ENCODE results near the gene TMEM52. TPM values are rescaled to one million over a fixed set of nuclear protein-coding genes. Genes with fewer than 3 reads are reported as not detected.

TMEM52 gene
- total RNA-seq, 1 donor from 2014 or later = 0.51 TPM

DNA sequence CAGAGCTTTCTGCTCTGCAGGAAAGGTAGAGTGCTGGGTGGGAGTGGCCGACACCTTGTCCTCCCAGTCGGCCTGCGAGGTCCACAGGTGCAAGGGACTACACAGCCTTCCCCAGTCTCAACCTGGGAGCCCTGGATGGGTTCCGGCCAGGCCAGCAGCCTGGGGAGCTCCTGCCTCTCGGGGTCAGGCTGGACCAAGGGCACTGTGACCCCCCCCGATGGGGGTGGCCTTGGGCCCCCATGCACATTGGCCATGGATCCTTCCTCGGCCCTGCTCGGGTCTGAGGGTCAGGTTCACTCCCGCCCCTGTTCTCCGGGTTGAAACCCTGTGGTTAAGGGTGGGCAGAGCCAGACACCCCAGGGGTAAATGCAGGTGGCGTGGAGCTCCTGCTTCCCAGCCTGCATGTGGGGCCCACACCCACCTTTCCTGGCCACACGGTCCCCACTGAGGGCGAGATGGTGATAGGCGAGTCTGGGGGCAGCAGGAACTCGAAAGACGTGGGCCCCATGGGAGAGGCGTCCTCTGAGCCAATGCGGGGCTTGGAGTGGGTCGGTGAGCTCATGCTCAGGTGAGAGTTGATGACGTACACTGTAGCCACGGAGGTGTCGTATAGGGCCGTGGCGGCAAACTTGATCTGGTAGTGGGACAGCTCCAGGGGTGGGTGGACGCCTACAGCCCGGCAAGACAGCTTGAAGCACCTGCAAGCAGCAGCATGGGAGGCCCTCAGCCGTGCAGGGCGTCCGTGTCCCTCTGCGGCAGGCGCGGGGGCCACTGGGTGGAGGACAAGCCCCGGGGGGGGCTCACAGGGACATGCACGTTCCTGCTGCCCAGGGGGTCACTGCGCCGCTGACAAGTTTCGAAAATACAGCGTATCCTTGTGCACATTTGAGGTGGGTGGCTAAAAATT, 10.8 kb upstream of the TMEM52 start:
- intact Hi-C loops (cut with micrococcal nuclease) = no loop called here
- no peak for DNase-seq
- H3K27me3 Mint-ChIP-seq = peaks cover 6% of the 10 kb centered on the region
- TF ChIP-seq, protein P1, sequence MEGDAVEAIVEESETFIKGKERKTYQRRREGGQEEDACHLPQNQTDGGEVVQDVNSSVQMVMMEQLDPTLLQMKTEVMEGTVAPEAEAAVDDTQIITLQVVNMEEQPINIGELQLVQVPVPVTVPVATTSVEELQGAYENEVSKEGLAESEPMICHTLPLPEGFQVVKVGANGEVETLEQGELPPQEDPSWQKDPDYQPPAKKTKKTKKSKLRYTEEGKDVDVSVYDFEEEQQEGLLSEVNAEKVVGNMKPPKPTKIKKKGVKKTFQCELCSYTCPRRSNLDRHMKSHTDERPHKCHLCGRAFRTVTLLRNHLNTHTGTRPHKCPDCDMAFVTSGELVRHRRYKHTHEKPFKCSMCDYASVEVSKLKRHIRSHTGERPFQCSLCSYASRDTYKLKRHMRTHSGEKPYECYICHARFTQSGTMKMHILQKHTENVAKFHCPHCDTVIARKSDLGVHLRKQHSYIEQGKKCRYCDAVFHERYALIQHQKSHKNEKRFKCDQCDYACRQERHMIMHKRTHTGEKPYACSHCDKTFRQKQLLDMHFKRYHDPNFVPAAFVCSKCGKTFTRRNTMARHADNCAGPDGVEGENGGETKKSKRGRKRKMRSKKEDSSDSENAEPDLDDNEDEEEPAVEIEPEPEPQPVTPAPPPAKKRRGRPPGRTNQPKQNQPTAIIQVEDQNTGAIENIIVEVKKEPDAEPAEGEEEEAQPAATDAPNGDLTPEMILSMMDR (IDR thresholded peaks at IDR 0.05) = no peak
- no peak overlapping the region for H3K4me3 Mint-ChIP-seq
- no peaks in the 10 kb centered on the region for H3K9me3 Mint-ChIP-seq
- H3K27ac Mint-ChIP-seq = no peak overlapping the region
- no peaks in the 10 kb centered on the region for H3K36me3 Mint-ChIP-seq (ENCODE audit: low read depth)
- no peak for ATAC-seq (ENCODE audit: low read depth)
- ChIA-PET CTCF (no interaction called here), POLR2A (no interaction called here)
- no peaks in the 10 kb centered on the region for H3K4me1 Mint-ChIP-seq

DNA sequence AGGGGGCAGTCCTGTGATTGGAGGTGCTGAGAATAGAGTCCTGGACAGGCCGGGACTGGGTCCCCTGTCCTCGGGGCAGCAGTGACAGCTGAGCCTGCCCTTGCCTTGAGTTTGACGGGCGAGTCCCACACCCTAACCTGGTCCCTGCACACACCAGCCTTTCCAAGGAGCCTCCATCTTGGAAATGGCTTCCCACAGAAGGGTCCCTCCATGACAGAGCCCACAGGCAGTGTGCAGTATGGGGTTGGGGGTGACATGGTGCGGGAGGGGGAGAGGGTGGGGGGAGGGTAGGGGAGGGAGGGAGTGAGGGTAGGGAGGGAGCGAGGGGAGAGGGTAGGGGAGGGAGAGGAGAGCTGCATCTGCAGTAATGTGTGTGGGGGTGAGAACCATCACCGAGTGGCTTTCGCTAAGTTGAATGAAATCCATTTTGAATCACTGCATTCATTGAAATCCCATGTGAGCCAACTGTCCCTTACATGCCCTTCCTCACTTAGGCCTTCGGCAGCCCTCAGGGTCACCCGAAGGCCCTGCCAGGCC, 10.1 kb upstream of the TMEM52 start:
- H3K4me3 Mint-ChIP-seq = no peak overlapping the region
- no peak for ATAC-seq (ENCODE audit: low read depth)
- peaks cover 7% of the 10 kb centered on the region for H3K27me3 Mint-ChIP-seq
- intact Hi-C loops (cut with micrococcal nuclease) = no loop called here
- ChIA-PET POLR2A (no interaction called here), CTCF (no interaction called here)
- TF ChIP-seq, protein P1 (IDR thresholded peaks at IDR 0.05) = no peak
- no peak overlapping the region for H3K27ac Mint-ChIP-seq
- no peaks in the 10 kb centered on the region for H3K4me1 Mint-ChIP-seq
- no peaks in the 10 kb centered on the region for H3K9me3 Mint-ChIP-seq
- DNase-seq = no peak
- no peaks in the 10 kb centered on the region for H3K36me3 Mint-ChIP-seq (ENCODE audit: low read depth)

DNA sequence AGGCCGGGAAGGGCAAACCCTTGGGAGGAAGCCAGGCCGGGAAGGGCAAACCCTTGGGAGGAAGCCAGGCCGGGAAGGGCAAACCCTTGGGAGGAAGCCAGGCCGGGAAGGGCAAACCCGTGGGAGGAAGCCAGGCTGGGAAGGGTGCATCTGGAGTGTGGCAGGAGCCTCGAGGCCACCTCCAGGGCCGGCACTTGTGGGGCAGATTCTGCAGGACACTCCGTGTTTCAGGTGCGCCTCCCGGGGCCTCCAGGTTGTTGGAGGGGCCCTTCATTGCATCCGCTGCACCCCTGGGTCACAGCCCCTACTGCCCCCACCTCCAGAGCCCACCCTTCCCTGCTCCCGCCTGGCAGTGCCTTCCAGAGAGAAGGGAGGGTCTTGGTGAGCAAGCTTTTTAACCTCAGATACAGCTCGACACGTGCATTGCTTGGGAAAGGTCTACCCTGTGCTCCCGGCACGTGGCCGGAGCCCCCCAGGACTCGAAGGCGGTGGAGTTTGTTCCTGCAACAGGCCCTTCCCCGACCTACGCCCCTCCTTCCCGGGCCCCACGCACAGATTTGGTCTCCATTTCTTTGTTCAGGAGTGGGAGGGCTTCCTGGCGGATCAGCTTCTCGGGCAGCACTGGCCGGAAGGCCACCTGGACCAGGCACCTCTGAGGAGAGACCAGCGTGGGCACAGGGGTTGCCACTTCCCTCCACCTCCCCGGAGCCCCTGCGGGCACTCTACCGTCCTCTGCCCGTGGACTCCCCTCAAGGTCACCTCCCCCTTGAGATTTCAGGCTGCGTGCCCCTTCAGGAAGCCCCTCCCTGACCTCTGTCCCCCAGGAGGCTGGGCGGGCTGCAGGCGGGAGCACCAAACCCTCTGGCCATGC, 9.4 kb upstream of the TMEM52 start:
- no peak for ATAC-seq (ENCODE audit: low read depth)
- DNase-seq = no peak
- Mint-ChIP-seq H3K4me1 (no peaks in the 10 kb centered on the region), H3K36me3 (ENCODE audit: low read depth) (no peaks in the 10 kb centered on the region), H3K27ac (no peak overlapping the region), H3K9me3 (no peaks in the 10 kb centered on the region), H3K4me3 (no peak overlapping the region), H3K27me3 (peaks cover 7% of the 10 kb centered on the region)
- ChIA-PET POLR2A (no interaction called here), CTCF (no interaction called here)
- TF ChIP-seq, protein P1 (IDR thresholded peaks at IDR 0.05) = no peak
- intact Hi-C loops (cut with micrococcal nuclease) = no loop called here

DNA sequence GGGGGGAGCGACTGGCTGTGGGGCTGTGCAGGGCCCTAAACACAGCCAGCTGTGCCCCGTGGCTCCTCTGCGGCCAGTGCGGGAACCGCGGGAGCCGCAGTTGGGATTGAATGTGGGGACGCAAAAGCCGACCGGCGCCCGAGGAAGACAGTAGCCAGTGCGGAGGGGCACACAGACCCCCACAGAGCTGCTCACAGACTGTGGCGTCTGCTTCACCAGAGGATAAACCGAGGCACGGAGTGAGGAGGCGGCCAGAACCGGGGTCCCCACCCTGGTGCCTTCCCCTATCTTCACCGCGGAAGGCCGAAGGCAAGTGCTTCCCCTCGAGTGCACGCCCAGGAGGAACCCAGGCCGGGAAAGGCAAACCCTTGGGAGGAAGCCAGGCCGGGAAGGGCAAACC, 8.7 kb upstream of the TMEM52 start:
- ChIA-PET CTCF (no interaction called here), POLR2A (no interaction called here)
- Mint-ChIP-seq H3K27me3 (peaks cover 7% of the 10 kb centered on the region), H3K4me1 (no peaks in the 10 kb centered on the region), H3K4me3 (no peak overlapping the region), H3K27ac (no peak overlapping the region), H3K9me3 (no peaks in the 10 kb centered on the region), H3K36me3 (ENCODE audit: low read depth) (no peaks in the 10 kb centered on the region)
- TF ChIP-seq, protein P1 (IDR thresholded peaks at IDR 0.05) = no peak
- intact Hi-C loops (cut with micrococcal nuclease) = no loop called here
- ATAC-seq (ENCODE audit: low read depth) (no peak), DNase-seq (no peak)

All from activated B cell treated with CpG ODN at 0.5 μM for 24 hours (primary cell).